Liver (tissue), 3 donors: ENCODE data around the gene MTMR10.

Experiments
- GABPA ChIP-seq, 2 donors: IDR thresholded peaks in 1 of 2; conservative IDR thresholded peaks in 1 of 2; 2 replicates each; pipeline ENCODE4 v1.6.1; 2016; ENCODE audit warnings: antibody characterized with exemption in 2 of 2, mild to moderate bottlenecking in 1 of 2, moderate library complexity in 1 of 2
- RAD21 ChIP-seq, 2 donors: IDR thresholded peaks; 2 replicates each; pipeline ENCODE4 v1.6.1; 2016; ENCODE audit warnings: antibody characterized with exemption in 2 of 2, mild to moderate bottlenecking in 2 of 2
- TAF1 ChIP-seq: conservative IDR thresholded peaks from 2 replicates; pipeline ENCODE4 v1.6.1; 2016; ENCODE audit warnings: antibody characterized with exemption, mild to moderate bottlenecking
- TF ChIP-seq, protein P1 (sequence below): fragments of 150-350 bp; IDR thresholded peaks from 2 replicates; pipeline ENCODE4 v1.5.1; 2017; ENCODE audit warnings: improper control_type of control experiment, low read depth, low read length; ENCODE audit not compliant: missing input control
- TF ChIP-seq, protein P2 (sequence below): IDR thresholded peaks from 2 replicates; pipeline ENCODE4 v1.6.1; 2016; ENCODE audit warnings: antibody characterized with exemption
- TF ChIP-seq, protein P3 (sequence below): IDR thresholded peaks from 2 replicates; pipeline ENCODE4 v1.6.1; 2016; ENCODE audit warnings: antibody characterized with exemption
- TF ChIP-seq, protein P4 (sequence below): IDR thresholded peaks from 2 replicates; pipeline ENCODE4 v1.6.1; 2016; ENCODE audit warnings: antibody characterized with exemption
- donor health status: healthy.
- donor health status: healthy.

DNA sequence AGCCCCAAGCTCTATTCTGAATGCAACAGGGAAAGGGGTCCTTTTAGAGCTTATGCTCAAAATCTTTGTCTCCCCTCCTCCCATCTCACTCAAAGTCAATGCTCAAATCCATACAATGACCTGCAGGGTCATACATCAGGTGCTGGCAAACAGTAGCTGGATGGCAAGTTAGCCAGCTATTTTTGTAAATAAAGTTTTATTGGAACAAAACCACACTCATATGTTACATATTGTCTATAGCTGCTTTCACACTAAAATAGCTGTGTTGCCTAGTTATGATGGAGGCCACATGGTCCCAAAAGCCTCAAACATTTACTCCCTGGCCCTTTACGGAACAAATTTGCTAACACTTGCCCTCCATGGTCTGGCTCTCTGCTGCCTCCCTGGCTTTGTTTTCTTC lies 89.5 kb downstream of the MTMR10 start:
- TF ChIP-seq GABPA (IDR thresholded peaks at IDR 0.05 in 1 of 2, conservative IDR thresholded peaks at IDR 0.05 in 1 of 2): no peak
- TF ChIP-seq TAF1: no peak
- TF ChIP-seq, protein P1, sequence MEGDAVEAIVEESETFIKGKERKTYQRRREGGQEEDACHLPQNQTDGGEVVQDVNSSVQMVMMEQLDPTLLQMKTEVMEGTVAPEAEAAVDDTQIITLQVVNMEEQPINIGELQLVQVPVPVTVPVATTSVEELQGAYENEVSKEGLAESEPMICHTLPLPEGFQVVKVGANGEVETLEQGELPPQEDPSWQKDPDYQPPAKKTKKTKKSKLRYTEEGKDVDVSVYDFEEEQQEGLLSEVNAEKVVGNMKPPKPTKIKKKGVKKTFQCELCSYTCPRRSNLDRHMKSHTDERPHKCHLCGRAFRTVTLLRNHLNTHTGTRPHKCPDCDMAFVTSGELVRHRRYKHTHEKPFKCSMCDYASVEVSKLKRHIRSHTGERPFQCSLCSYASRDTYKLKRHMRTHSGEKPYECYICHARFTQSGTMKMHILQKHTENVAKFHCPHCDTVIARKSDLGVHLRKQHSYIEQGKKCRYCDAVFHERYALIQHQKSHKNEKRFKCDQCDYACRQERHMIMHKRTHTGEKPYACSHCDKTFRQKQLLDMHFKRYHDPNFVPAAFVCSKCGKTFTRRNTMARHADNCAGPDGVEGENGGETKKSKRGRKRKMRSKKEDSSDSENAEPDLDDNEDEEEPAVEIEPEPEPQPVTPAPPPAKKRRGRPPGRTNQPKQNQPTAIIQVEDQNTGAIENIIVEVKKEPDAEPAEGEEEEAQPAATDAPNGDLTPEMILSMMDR: no peak
- no peak for TF ChIP-seq RAD21 (IDR thresholded peaks at IDR 0.05)
- TF ChIP-seq, protein P2, sequence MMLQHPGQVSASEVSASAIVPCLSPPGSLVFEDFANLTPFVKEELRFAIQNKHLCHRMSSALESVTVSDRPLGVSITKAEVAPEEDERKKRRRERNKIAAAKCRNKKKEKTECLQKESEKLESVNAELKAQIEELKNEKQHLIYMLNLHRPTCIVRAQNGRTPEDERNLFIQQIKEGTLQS: no peak
- TF ChIP-seq, protein P3, sequence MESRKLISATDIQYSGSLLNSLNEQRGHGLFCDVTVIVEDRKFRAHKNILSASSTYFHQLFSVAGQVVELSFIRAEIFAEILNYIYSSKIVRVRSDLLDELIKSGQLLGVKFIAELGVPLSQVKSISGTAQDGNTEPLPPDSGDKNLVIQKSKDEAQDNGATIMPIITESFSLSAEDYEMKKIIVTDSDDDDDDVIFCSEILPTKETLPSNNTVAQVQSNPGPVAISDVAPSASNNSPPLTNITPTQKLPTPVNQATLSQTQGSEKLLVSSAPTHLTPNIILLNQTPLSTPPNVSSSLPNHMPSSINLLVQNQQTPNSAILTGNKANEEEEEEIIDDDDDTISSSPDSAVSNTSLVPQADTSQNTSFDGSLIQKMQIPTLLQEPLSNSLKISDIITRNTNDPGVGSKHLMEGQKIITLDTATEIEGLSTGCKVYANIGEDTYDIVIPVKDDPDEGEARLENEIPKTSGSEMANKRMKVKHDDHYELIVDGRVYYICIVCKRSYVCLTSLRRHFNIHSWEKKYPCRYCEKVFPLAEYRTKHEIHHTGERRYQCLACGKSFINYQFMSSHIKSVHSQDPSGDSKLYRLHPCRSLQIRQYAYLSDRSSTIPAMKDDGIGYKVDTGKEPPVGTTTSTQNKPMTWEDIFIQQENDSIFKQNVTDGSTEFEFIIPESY: no peak
- TF ChIP-seq, protein P4, sequence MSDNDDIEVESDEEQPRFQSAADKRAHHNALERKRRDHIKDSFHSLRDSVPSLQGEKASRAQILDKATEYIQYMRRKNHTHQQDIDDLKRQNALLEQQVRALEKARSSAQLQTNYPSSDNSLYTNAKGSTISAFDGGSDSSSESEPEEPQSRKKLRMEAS: no peak
